ENCODE measurements around the gene TBC1D2B. TPM values are rescaled to one million over a fixed set of nuclear protein-coding genes. Genes with fewer than 3 reads are reported as not detected.

The TBC1D2B gene
- total and polyA plus RNA-seq, 4 donors = 9.8 to 109 (median 53.2) TPM

- H3K27ac ChIP-seq (ENCODE audit: low read depth in 1 of 2, low read length in 2 of 2) = no peak overlapping the region
- no peaks in the 10 kb centered on the region for H3K27me3 ChIP-seq (ENCODE audit: control insufficient read depth in 1 of 2, insufficient read depth in 2 of 2, low read length in 1 of 2)
- no peaks in the 10 kb centered on the region for H3K9me3 ChIP-seq (ENCODE audit: control insufficient read depth, low read length)
- 84 to 85% methylated on average over 4 of the region's 4 CpGs for WGBS, 2 donors
- H3K36me3 ChIP-seq (ENCODE audit: control insufficient read depth in 1 of 2, insufficient read depth in 2 of 2, low read length in 1 of 2) = peaks cover 0 to 5% of the 10 kb centered on the region in 2 donors
- H3K4me3 ChIP-seq (ENCODE audit: low read length in 2 of 2) = no peak overlapping the region
- DNase-seq (no peak), ATAC-seq (ENCODE audit: low FRiP score) (no peak)
- no peaks in the 10 kb centered on the region for H3K4me1 ChIP-seq (ENCODE audit: control insufficient read depth in 1 of 2, insufficient read depth in 2 of 2, low read length in 2 of 2)
- intact Hi-C loops (cut with DNase I) = no loop called here
Observed at GRCh38 chr15:78037779-78038305, 39.7 kb downstream of the TBC1D2B start.

- WGBS, 2 donors = 82% methylated on average over 7 of the region's 7 CpGs
- Histone ChIP-seq H3K27me3 (ENCODE audit: control insufficient read depth in 1 of 2, insufficient read depth in 2 of 2, low read length in 1 of 2) (no peaks in the 10 kb centered on the region), H3K4me3 (ENCODE audit: low read length in 2 of 2) (no peak overlapping the region), H3K36me3 (ENCODE audit: control insufficient read depth in 1 of 2, insufficient read depth in 2 of 2, low read length in 1 of 2) (no peaks in the 10 kb centered on the region), H3K4me1 (ENCODE audit: control insufficient read depth in 1 of 2, insufficient read depth in 2 of 2, low read length in 2 of 2) (no peaks in the 10 kb centered on the region), H3K9me3 (ENCODE audit: control insufficient read depth, low read length) (no peaks in the 10 kb centered on the region), H3K27ac (ENCODE audit: low read depth in 1 of 2, low read length in 2 of 2) (no peak overlapping the region)
- ATAC-seq (ENCODE audit: low FRiP score) (no peak), DNase-seq (no peak)
- intact Hi-C loops (cut with DNase I) = no loop called here
Observed at GRCh38 chr15:78037328-78037727, 40.2 kb downstream of the TBC1D2B start.

- no peaks in the 10 kb centered on the region for H3K4me1 ChIP-seq (ENCODE audit: control insufficient read depth in 1 of 2, insufficient read depth in 2 of 2, low read length in 2 of 2)
- no peaks in the 10 kb centered on the region for H3K36me3 ChIP-seq (ENCODE audit: control insufficient read depth in 1 of 2, insufficient read depth in 2 of 2, low read length in 1 of 2)
- no peak overlapping the region for H3K27ac ChIP-seq (ENCODE audit: low read depth in 1 of 2, low read length in 2 of 2)
- no peak overlapping the region for H3K4me3 ChIP-seq (ENCODE audit: low read length in 2 of 2)
- no peaks in the 10 kb centered on the region for H3K9me3 ChIP-seq (ENCODE audit: control insufficient read depth, low read length)
- DNase-seq (no peak), ATAC-seq (ENCODE audit: low FRiP score) (no peak)
- intact Hi-C loops (cut with DNase I) = no loop called here
- H3K27me3 ChIP-seq (ENCODE audit: control insufficient read depth in 1 of 2, insufficient read depth in 2 of 2, low read length in 1 of 2) = no peaks in the 10 kb centered on the region
- 91 to 95% methylated on average over 6 of the region's 6 CpGs for WGBS, 2 donors
Observed at GRCh38 chr15:78035861-78036476, 41.5 kb downstream of the TBC1D2B start.

- DNase-seq = peak in 1 of 2 donors; percentile 62
- intact Hi-C loops (cut with DNase I) = no loop called here
- H3K27me3 ChIP-seq (ENCODE audit: control insufficient read depth in 1 of 2, insufficient read depth in 2 of 2, low read length in 1 of 2) = no peaks in the 10 kb centered on the region
- H3K36me3 ChIP-seq (ENCODE audit: control insufficient read depth in 1 of 2, insufficient read depth in 2 of 2, low read length in 1 of 2) = no peaks in the 10 kb centered on the region
- no peak overlapping the region for H3K4me3 ChIP-seq (ENCODE audit: low read length in 2 of 2)
- no peaks in the 10 kb centered on the region for H3K4me1 ChIP-seq (ENCODE audit: control insufficient read depth in 1 of 2, insufficient read depth in 2 of 2, low read length in 2 of 2)
- ATAC-seq (ENCODE audit: low FRiP score) = peak; percentile 54
- H3K9me3 ChIP-seq (ENCODE audit: control insufficient read depth, low read length) = no peaks in the 10 kb centered on the region
- WGBS, 2 donors = 34 to 56% methylated on average over 4 of the region's 4 CpGs
- H3K27ac ChIP-seq (ENCODE audit: low read depth in 1 of 2, low read length in 2 of 2) = no peak overlapping the region
Observed at GRCh38 chr15:78035321-78035751, 42.2 kb downstream of the TBC1D2B start.

- no peaks in the 10 kb centered on the region for H3K4me1 ChIP-seq (ENCODE audit: control insufficient read depth in 1 of 2, insufficient read depth in 2 of 2, low read length in 2 of 2)
- ATAC-seq (ENCODE audit: low FRiP score) (peak; percentile 39), DNase-seq (no peak)
- no peaks in the 10 kb centered on the region for H3K9me3 ChIP-seq (ENCODE audit: control insufficient read depth, low read length)
- H3K4me3 ChIP-seq (ENCODE audit: low read length in 2 of 2) = no peak overlapping the region
- intact Hi-C loops (cut with DNase I) = no loop called here
- H3K27me3 ChIP-seq (ENCODE audit: control insufficient read depth in 1 of 2, insufficient read depth in 2 of 2, low read length in 1 of 2) = no peaks in the 10 kb centered on the region
- no peak overlapping the region for H3K27ac ChIP-seq (ENCODE audit: low read depth in 1 of 2, low read length in 2 of 2)
- 63 to 68% methylated on average over 13 of the region's 13 CpGs for WGBS, 2 donors
- peaks cover 0 to 2% of the 10 kb centered on the region in 2 donors for H3K36me3 ChIP-seq (ENCODE audit: control insufficient read depth in 1 of 2, insufficient read depth in 2 of 2, low read length in 1 of 2)
Observed at GRCh38 chr15:78034495-78035191, 42.9 kb downstream of the TBC1D2B start.

GRCh38 chr15:78033864-78034263 is 43.6 kb downstream of the TBC1D2B start:
- no peak for ATAC-seq (ENCODE audit: low FRiP score)
- H3K27ac ChIP-seq (ENCODE audit: low read depth in 1 of 2, low read length in 2 of 2) = no peak overlapping the region
- H3K4me3 ChIP-seq (ENCODE audit: low read length in 2 of 2) = no peak overlapping the region
- 83 to 85% methylated on average over 6 of the region's 6 CpGs for WGBS, 2 donors
- H3K27me3 ChIP-seq (ENCODE audit: control insufficient read depth in 1 of 2, insufficient read depth in 2 of 2, low read length in 1 of 2) = no peaks in the 10 kb centered on the region
- no peaks in the 10 kb centered on the region for H3K9me3 ChIP-seq (ENCODE audit: control insufficient read depth, low read length)
- intact Hi-C loops (cut with DNase I) = no loop called here
- peaks cover 0 to 2% of the 10 kb centered on the region in 2 donors for H3K36me3 ChIP-seq (ENCODE audit: control insufficient read depth in 1 of 2, insufficient read depth in 2 of 2, low read length in 1 of 2)
- DNase-seq = no peak
- no peaks in the 10 kb centered on the region for H3K4me1 ChIP-seq (ENCODE audit: control insufficient read depth in 1 of 2, insufficient read depth in 2 of 2, low read length in 2 of 2)

GRCh38 chr15:78032671-78033070 is 44.8 kb downstream of the TBC1D2B start:
- ATAC-seq (ENCODE audit: low FRiP score) (no peak), DNase-seq (no peak)
- Histone ChIP-seq H3K4me1 (ENCODE audit: control insufficient read depth in 1 of 2, insufficient read depth in 2 of 2, low read length in 2 of 2) (no peaks in the 10 kb centered on the region), H3K27me3 (ENCODE audit: control insufficient read depth in 1 of 2, insufficient read depth in 2 of 2, low read length in 1 of 2) (no peaks in the 10 kb centered on the region), H3K4me3 (ENCODE audit: low read length in 2 of 2) (no peak overlapping the region), H3K27ac (ENCODE audit: low read depth in 1 of 2, low read length in 2 of 2) (no peak overlapping the region), H3K36me3 (ENCODE audit: control insufficient read depth in 1 of 2, insufficient read depth in 2 of 2, low read length in 1 of 2) (peaks cover 0 to 2% of the 10 kb centered on the region in 2 donors), H3K9me3 (ENCODE audit: control insufficient read depth, low read length) (no peaks in the 10 kb centered on the region)
- WGBS, 2 donors = 90 to 91% methylated on average over 4 of the region's 4 CpGs
- intact Hi-C loops (cut with DNase I) = no loop called here

- intact Hi-C loops (cut with DNase I) = no loop called here
- no peaks in the 10 kb centered on the region for H3K27me3 ChIP-seq (ENCODE audit: control insufficient read depth in 1 of 2, insufficient read depth in 2 of 2, low read length in 1 of 2)
- DNase-seq = no peak
- H3K4me3 ChIP-seq (ENCODE audit: low read length in 2 of 2) = no peak overlapping the region
- peaks cover 7 to 9% of the 10 kb centered on the region in 2 donors for H3K36me3 ChIP-seq (ENCODE audit: control insufficient read depth in 1 of 2, insufficient read depth in 2 of 2, low read length in 1 of 2)
- no peak for ATAC-seq (ENCODE audit: low FRiP score)
- WGBS, 2 donors = 93 to 94% methylated on average over 2 of the region's 2 CpGs
- no peaks in the 10 kb centered on the region for H3K9me3 ChIP-seq (ENCODE audit: control insufficient read depth, low read length)
- no peaks in the 10 kb centered on the region for H3K4me1 ChIP-seq (ENCODE audit: control insufficient read depth in 1 of 2, insufficient read depth in 2 of 2, low read length in 2 of 2)
- H3K27ac ChIP-seq (ENCODE audit: low read depth in 1 of 2, low read length in 2 of 2) = no peak overlapping the region
Observed at GRCh38 chr15:78024883-78025282, 52.6 kb downstream of the TBC1D2B start.

- WGBS, 2 donors = 82 to 85% methylated on average over 2 of the region's 2 CpGs
- Histone ChIP-seq H3K27me3 (ENCODE audit: control insufficient read depth in 1 of 2, insufficient read depth in 2 of 2, low read length in 1 of 2) (no peaks in the 10 kb centered on the region), H3K4me1 (ENCODE audit: control insufficient read depth in 1 of 2, insufficient read depth in 2 of 2, low read length in 2 of 2) (no peaks in the 10 kb centered on the region), H3K9me3 (ENCODE audit: control insufficient read depth, low read length) (no peaks in the 10 kb centered on the region), H3K4me3 (ENCODE audit: low read length in 2 of 2) (no peak overlapping the region), H3K27ac (ENCODE audit: low read depth in 1 of 2, low read length in 2 of 2) (no peak overlapping the region), H3K36me3 (ENCODE audit: control insufficient read depth in 1 of 2, insufficient read depth in 2 of 2, low read length in 1 of 2) (peaks cover 6 to 9% of the 10 kb centered on the region in 2 donors)
- ATAC-seq (ENCODE audit: low FRiP score) (peak; percentile 27), DNase-seq (no peak)
- intact Hi-C loops (cut with DNase I) = no loop called here
Observed at GRCh38 chr15:78024519-78024870, 53.0 kb downstream of the TBC1D2B start.
